OCI-LY7 (cell line): ENCODE results near the gene EIF3J.
"Not testable (repeated sequence)": the region's sequence is repeated elsewhere in the genome, so short reads cannot be mapped to it uniquely, and the experiment has no call there.

Experiments used
- CTCF ChIP-seq: fragments of 200-600 bp; sonication (generic); conservative IDR thresholded peaks from 2 replicates; pipeline ENCODE4 v1.5.1; 2014; ENCODE audit warnings: mild to moderate bottlenecking, antibody characterized with exemption, low read length, moderate library complexity, mixed read lengths
- EZH2phosphoT487 ChIP-seq: fragments of 200-600 bp; sonication (generic); IDR thresholded peaks from 2 replicates; pipeline ENCODE4 v1.6.1; 2018; ENCODE audit warnings: low read depth, borderline replicate concordance, mild to moderate bottlenecking, mixed run types, antibody characterized with exemption, low read length, moderate library complexity, mixed read lengths

- not testable (repeated sequence) for TF ChIP-seq CTCF, EZH2phosphoT487
Observed at GRCh38 chr15:44532275-44532674, 4.7 kb upstream of the EIF3J start.
